DMS153 (cell line): ENCODE results near the gene RCOR3.
"Not testable (repeated sequence)": the region's sequence is repeated elsewhere in the genome, so short reads cannot be mapped to it uniquely, and the experiment has no call there.

Experiments used
- DNase-seq: peaks from one replicate; lab custom pipeline; 2025; lab: John Stamatoyannopoulos, UW

Gene RCOR3

DNA sequence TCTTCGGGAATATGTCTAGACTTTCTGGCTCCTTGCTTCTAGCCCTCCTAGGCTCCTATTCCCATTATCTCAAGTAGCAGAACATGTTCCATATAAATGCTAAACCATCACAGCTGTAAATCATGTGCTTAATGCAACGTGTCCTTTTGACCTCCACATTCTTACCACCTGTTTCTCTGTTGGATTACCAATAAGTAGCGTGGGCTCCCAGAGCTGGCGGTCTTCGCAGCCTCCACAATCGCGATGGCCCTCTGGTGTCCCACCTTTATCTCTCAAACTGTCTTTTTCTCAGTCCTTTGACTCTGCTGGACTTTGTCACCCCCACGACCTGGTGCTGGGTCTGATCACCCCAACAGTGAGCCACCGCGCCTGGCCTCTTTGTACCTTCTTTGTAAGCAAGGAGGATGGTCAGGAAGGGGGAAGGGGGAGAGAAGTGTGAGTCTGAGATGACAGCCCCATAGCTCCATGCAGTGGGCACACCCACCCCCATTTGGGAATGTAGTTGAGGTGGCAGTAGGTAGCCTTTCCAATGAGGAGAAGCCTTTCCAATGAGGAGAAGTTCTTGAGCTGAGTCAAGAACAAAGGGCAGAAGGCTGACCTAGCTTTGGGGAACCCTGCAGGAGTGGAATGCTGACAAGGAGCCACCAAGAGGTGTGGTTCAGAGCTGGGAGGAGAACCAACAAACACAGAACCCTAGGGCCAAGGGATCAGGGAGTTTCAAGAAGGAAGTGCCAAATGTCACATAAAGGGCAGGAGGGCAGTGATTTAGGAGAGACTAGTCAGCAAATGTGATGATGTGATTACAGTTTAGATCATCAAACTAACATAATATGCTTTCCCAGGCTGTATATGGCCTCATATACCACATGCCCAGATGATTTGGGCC lies 81.7 kb downstream of the RCOR3 start:
- no peak for DNase-seq

- no peak for DNase-seq
These were observed 82.8 kb downstream of the RCOR3 start for GRCh38 chr1:211341999-211342398.

- DNase-seq: no peak
These were observed 84.4 kb downstream of the RCOR3 start for GRCh38 chr1:211343607-211344006.

DNA sequence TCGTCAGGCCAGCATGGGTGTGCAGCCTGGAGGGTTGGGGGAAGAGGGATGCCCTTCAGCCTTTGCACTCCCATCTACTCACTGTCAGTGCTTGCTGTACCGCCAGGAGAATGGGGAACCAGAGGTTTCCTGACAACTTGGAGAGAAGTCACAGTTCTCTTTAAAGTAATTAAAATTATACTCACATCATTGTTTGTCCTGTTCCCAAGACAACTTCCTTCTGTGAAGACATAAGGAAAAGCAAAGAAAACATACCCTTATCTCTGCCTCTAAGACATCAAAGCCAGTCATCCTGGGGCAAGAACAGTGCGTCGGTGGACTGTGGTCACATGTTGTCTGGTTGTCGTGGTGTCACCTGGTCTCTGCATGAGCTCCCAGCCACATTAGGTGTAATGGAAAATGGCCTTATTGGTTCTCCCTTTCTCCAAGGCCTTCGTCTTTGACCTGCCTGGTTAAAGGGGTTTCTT lies 85.0 kb downstream of the RCOR3 start:
- DNase-seq: no peak

DNA sequence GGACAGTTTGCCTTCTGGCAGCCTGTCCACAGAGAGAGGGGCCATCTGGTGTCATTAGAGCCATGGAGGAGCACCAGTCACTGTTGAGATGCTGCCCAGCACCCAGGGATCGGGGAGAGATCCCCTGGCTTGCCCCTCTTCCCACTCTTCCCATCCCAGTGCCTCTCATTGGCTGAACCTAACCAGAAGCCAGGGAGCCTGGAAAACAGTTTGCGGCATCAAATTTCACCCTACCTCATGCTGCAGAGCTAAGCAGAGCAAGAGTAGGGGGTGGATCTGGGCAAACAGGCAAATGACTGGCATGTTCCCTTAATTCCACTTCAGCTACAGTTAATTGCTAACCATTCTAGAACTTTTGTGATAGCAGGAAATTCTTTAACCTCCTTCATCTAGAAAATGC lies 86.6 kb downstream of the RCOR3 start:
- no peak for DNase-seq

GRCh38 chr1:211347077-211347844 lies 88.1 kb downstream of the RCOR3 start:
- no peak for DNase-seq

GRCh38 chr1:211348547-211348946 lies 89.4 kb downstream of the RCOR3 start:
- DNase-seq: no peak

- DNase-seq: no peak
These were observed 90.6 kb downstream of the RCOR3 start for GRCh38 chr1:211349741-211350140.

GRCh38 chr1:211352055-211352454 lies 92.9 kb downstream of the RCOR3 start:
- not testable (repeated sequence) for DNase-seq

- DNase-seq: no peak
These were observed 93.3 kb downstream of the RCOR3 start for GRCh38 chr1:211352465-211352864.

DNA sequence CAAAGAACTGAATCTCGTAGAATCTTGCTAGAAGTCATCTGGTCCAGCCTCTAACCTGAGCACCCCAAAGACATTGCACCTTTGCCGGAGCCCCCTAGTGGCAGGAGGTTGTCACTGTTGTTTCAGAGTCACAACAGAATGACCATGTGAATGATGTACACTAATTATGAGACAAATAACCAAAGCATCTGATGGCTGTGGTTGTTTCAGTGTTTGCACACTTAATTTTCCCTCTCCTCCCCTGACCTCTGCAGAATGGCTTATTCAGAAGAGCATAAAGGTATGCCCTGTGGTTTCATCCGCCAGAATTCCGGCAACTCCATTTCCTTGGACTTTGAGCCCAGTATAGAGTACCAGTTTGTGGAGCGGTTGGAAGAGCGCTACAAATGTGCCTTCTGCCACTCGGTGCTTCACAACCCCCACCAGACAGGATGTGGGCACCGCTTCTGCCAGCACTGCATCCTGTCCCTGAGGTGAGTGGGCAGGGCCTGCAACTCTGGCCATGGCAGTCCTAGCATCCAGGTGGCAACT lies 93.9 kb downstream of the RCOR3 start:
- DNase-seq: no peak

GRCh38 chr1:211353562-211354212 lies 94.5 kb downstream of the RCOR3 start:
- DNase-seq: no peak

DNA sequence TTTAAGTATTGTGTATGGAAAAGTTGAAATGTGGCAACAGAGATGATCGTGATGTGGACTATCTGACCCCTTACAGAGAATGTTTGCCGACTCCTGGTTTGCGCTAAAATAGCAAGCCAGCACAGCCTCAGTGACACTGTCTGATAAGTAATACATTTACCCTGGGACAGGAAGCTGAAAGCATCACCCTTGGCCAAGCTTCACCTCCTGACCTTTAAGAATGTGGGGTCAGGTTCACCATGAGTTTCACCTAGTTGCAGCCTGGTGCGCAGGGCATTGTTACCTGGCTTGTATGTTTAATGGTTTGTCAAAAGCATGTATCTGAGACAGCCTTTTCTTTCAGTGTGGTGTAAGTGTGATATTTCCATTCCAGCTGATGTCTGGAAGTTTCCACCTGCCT lies 96.7 kb downstream of the RCOR3 start:
- no peak for DNase-seq

- no peak for DNase-seq
These were observed 97.7 kb downstream of the RCOR3 start for GRCh38 chr1:211356723-211357407.

DNA sequence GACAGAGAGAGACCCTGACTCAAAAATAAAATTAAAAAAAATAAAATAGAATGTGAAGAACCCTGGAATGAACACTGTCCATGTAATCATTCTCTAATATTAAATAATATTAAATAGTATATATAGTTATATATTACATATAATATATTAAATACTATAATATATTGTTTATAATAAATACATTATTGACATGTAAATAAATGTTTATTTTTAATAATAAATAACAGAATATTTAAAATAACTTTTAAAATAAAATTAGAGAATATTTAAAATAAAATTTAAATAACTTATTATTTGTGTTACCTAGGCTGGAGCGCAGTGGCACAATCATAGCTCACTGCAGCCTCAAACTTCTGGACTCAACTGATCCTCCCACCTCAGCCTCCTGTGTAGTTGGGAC lies 99.5 kb downstream of the RCOR3 start:
- no peak for DNase-seq

DNA sequence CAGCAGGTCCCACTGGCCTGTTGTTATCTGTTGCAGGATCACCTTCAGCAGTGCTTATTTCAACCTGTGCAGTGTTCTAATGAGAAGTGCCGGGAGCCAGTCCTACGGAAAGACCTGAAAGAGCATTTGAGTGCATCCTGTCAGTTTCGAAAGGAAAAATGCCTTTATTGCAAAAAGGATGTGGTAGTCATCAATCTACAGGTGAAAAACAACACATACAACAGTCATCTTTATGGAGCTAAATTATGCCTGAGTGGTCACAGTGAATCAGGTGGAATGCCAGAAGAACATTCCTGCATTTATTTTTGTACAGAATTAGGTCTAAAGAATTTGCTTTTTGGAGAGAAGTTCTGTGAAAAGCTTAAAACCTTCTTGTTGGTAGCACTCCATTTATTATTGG lies 100.7 kb downstream of the RCOR3 start:
- DNase-seq: no peak

- DNase-seq: no peak
These were observed 102.0 kb downstream of the RCOR3 start for GRCh38 chr1:211361202-211361601.
